GM23248 (cell line): ENCODE results near the gene QRFP.

ENCODE experiments used
- EZH2 ChIP-seq: fragments of 200-600 bp; sonication (generic); IDR thresholded peaks from 2 replicates; pipeline ENCODE4 v1.6.1; 2018; ENCODE audit warnings: antibody characterized with exemption, mild to moderate bottlenecking; ENCODE audit not compliant: insufficient read depth, poor library complexity, severe bottlenecking
- EZH2phosphoT487 ChIP-seq: fragments of 200-600 bp; sonication (generic); IDR thresholded peaks from 2 replicates; pipeline ENCODE4 v1.6.1; 2018; ENCODE audit warnings: antibody characterized with exemption, moderate library complexity, mild to moderate bottlenecking, low read depth; ENCODE audit not compliant: insufficient read depth

DNA sequence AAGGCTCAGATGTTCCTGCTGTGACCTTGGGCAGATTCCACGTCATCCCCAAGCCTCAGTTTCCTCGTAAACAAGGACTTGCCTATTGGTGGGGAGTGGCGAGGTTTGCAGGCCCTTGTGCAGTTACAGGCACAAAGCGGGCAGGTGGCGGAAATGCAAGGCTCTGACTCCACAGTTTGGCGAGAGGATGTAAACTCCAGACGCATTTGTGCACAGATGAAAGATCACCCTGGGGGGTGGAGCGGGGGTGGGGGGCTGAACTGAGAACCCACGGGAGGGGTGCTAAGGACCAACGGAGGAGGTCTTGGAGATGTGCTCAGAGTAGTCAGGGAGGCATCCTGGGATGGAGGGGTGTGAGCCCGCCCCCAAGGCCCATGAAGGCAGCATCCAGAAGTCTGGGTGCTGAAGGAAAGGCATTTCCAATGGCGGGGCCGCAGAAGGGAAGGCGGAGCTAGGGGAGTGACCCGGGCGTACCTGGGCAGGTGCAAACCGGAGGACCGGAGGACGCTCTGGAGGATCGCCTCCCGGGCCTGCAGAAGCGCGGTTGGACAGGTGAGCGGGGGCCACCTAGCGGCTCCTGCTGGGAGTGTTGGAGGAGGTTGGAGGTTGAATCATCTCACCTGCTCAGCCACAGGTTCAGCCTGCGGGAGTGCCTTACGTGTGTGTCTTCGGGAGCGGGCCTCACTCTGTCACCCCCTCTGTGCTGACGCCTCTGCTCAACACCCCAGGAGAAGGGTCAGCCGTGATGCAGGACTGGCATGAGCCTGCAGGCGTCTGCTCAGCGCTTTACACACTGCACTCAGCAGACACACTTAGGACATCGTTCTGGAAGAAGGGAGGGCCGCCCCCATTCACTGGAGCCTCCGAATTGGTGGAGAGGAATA, 44.3 kb upstream of the QRFP start:
- no peak for TF ChIP-seq EZH2
- no peak for TF ChIP-seq EZH2phosphoT487
